HL-60 (cell line): Measurements from ENCODE around the gene GH2.

Experiments
- GABPA ChIP-seq: IDR thresholded peaks from 2 replicates; pipeline ENCODE4 v1.6.1; 2012; ENCODE audit warnings: low read depth
- POLR2AphosphoS5 ChIP-seq: IDR thresholded peaks from 2 replicates; pipeline ENCODE4 v1.6.1; 2012; ENCODE audit warnings: low read depth
- SPI1 ChIP-seq: IDR thresholded peaks from 2 replicates; pipeline ENCODE4 v1.6.1; 2012; ENCODE audit warnings: low read depth, mild to moderate bottlenecking, borderline replicate concordance
- TF ChIP-seq, protein P1 (sequence below): IDR thresholded peaks from one replicate; pipeline ENCODE4 v1.5.1; 2011; ENCODE audit warnings: low read length, control low read depth, inconsistent platforms; ENCODE audit not compliant: insufficient read depth
- TF ChIP-seq, protein P2 (sequence below): IDR thresholded peaks from 2 replicates; pipeline ENCODE4 v1.6.1; 2012; ENCODE audit warnings: low read depth; ENCODE audit not compliant: insufficient replicate concordance

- TF ChIP-seq, protein P1, sequence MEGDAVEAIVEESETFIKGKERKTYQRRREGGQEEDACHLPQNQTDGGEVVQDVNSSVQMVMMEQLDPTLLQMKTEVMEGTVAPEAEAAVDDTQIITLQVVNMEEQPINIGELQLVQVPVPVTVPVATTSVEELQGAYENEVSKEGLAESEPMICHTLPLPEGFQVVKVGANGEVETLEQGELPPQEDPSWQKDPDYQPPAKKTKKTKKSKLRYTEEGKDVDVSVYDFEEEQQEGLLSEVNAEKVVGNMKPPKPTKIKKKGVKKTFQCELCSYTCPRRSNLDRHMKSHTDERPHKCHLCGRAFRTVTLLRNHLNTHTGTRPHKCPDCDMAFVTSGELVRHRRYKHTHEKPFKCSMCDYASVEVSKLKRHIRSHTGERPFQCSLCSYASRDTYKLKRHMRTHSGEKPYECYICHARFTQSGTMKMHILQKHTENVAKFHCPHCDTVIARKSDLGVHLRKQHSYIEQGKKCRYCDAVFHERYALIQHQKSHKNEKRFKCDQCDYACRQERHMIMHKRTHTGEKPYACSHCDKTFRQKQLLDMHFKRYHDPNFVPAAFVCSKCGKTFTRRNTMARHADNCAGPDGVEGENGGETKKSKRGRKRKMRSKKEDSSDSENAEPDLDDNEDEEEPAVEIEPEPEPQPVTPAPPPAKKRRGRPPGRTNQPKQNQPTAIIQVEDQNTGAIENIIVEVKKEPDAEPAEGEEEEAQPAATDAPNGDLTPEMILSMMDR, result no peak
- TF ChIP-seq POLR2AphosphoS5 (no peak), GABPA (no peak), SPI1 (no peak)
- TF ChIP-seq, protein P2, sequence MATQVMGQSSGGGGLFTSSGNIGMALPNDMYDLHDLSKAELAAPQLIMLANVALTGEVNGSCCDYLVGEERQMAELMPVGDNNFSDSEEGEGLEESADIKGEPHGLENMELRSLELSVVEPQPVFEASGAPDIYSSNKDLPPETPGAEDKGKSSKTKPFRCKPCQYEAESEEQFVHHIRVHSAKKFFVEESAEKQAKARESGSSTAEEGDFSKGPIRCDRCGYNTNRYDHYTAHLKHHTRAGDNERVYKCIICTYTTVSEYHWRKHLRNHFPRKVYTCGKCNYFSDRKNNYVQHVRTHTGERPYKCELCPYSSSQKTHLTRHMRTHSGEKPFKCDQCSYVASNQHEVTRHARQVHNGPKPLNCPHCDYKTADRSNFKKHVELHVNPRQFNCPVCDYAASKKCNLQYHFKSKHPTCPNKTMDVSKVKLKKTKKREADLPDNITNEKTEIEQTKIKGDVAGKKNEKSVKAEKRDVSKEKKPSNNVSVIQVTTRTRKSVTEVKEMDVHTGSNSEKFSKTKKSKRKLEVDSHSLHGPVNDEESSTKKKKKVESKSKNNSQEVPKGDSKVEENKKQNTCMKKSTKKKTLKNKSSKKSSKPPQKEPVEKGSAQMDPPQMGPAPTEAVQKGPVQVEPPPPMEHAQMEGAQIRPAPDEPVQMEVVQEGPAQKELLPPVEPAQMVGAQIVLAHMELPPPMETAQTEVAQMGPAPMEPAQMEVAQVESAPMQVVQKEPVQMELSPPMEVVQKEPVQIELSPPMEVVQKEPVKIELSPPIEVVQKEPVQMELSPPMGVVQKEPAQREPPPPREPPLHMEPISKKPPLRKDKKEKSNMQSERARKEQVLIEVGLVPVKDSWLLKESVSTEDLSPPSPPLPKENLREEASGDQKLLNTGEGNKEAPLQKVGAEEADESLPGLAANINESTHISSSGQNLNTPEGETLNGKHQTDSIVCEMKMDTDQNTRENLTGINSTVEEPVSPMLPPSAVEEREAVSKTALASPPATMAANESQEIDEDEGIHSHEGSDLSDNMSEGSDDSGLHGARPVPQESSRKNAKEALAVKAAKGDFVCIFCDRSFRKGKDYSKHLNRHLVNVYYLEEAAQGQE, result no peak
These were observed 39.6 kb downstream of the GH2 start for GRCh38 chr17:63842173-63842539.
